Adrenal gland (tissue), 5 donors: ENCODE measurements around the gene ATP9B.

Experiments
- POLR2A ChIP-seq, 2 donors: fragments of 450-650 bp; IDR thresholded peaks; one replicate each; pipeline ENCODE4 v1.6.1; 2017; ENCODE audit warnings: antibody characterized with exemption in 2 of 2, mild to moderate bottlenecking in 2 of 2, moderate library complexity in 1 of 2
- TF ChIP-seq, protein P1 (sequence below), 6 experiments: fragments of 450-650 bp in 4 of 6; fragments of 200-600 bp in 2 of 6; sonication (generic) in 1 of 6; IDR thresholded peaks; 1 replicate in 5 of 6; 2 replicates in 1 of 6; pipeline versions ENCODE4 v1.5.1 to v1.8.0; 2016 to 2021; ENCODE audit warnings: antibody characterized with exemption in 6 of 6, mild to moderate bottlenecking in 2 of 6, moderate library complexity in 1 of 6
- donor health status: DM: no; HTN: no; CAD: no.

- TF ChIP-seq POLR2A (IDR thresholded peaks at IDR 0.05), result no peak
- TF ChIP-seq, protein P1, sequence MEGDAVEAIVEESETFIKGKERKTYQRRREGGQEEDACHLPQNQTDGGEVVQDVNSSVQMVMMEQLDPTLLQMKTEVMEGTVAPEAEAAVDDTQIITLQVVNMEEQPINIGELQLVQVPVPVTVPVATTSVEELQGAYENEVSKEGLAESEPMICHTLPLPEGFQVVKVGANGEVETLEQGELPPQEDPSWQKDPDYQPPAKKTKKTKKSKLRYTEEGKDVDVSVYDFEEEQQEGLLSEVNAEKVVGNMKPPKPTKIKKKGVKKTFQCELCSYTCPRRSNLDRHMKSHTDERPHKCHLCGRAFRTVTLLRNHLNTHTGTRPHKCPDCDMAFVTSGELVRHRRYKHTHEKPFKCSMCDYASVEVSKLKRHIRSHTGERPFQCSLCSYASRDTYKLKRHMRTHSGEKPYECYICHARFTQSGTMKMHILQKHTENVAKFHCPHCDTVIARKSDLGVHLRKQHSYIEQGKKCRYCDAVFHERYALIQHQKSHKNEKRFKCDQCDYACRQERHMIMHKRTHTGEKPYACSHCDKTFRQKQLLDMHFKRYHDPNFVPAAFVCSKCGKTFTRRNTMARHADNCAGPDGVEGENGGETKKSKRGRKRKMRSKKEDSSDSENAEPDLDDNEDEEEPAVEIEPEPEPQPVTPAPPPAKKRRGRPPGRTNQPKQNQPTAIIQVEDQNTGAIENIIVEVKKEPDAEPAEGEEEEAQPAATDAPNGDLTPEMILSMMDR (IDR thresholded peaks at IDR 0.05), result no peak
Observed at GRCh38 chr18:79118797-79119196, 49.6 kb downstream of the ATP9B start.
